ENCODE results near the gene LYPD6B.

Gene LYPD6B

DNA sequence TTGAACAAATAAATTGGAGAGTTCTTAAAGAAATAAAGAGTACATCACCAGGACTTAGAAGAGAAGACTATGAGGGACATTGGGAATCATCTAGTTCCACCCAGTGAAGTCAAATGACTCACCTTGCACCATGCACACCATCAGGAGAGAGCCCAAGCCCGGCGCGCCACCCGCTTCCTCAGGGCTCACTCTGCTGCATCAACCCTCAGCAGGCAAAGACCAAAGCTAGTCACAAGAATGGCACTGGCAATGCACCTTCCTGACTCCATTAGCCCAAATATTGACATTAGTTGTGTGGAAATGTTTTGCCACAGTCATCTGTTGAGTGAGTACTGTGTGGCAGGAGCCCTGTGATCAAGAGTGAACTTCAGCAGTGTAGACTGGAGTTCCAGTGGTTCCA, 7.1 kb upstream of the LYPD6B start:
- Histone ChIP-seq H2AFZ (ENCODE audit: low read length) (0 out of 2 replicates have a peak overlapping the region, but pooled peaks have one; percentile 43), H3K4me3 (ENCODE audit: low read length) (no peak overlapping the region), H3K4me1 (ENCODE audit: low read length) (peaks cover 12% of the 10 kb centered on the region), H3K4me2 (ENCODE audit: low read depth, low read length) (no peak overlapping the region), H3K27me3 (replicated peaks; ENCODE audit: insufficient read depth, low read length) (no peaks in the 10 kb centered on the region), H3K9ac (ENCODE audit: low read length) (no peak overlapping the region), H3K9me3 (replicated peaks; ENCODE audit: insufficient read depth, low read length) (no peaks in the 10 kb centered on the region), H3K9me2 (replicated peaks; ENCODE audit: insufficient read depth, low read length) (no peaks in the 10 kb centered on the region), H3F3A (ENCODE audit: insufficient read depth, low read length) (no peaks in the 10 kb centered on the region), H3K27ac (ENCODE audit: low read length) (no peak overlapping the region), H3K36me3 (replicated peaks; ENCODE audit: insufficient read depth, low read length) (no peaks in the 10 kb centered on the region), H4K20me1 (ENCODE audit: insufficient read depth, low read length) (no peaks in the 10 kb centered on the region), H3K79me2 (ENCODE audit: low read length) (no peaks in the 10 kb centered on the region)
- DNase-seq: no peak
- TF ChIP-seq, protein P1, sequence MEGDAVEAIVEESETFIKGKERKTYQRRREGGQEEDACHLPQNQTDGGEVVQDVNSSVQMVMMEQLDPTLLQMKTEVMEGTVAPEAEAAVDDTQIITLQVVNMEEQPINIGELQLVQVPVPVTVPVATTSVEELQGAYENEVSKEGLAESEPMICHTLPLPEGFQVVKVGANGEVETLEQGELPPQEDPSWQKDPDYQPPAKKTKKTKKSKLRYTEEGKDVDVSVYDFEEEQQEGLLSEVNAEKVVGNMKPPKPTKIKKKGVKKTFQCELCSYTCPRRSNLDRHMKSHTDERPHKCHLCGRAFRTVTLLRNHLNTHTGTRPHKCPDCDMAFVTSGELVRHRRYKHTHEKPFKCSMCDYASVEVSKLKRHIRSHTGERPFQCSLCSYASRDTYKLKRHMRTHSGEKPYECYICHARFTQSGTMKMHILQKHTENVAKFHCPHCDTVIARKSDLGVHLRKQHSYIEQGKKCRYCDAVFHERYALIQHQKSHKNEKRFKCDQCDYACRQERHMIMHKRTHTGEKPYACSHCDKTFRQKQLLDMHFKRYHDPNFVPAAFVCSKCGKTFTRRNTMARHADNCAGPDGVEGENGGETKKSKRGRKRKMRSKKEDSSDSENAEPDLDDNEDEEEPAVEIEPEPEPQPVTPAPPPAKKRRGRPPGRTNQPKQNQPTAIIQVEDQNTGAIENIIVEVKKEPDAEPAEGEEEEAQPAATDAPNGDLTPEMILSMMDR (IDR thresholded peaks at IDR 0.05; ENCODE audit: low read length): no peak
- no peak for TF ChIP-seq EZH2 (optimal IDR thresholded peaks at IDR 0.05; ENCODE audit: low read depth, low read length)
- TF ChIP-seq EZH2phosphoT487 (IDR thresholded peaks at IDR 0.05; ENCODE audit: low read length): no peak

DNA sequence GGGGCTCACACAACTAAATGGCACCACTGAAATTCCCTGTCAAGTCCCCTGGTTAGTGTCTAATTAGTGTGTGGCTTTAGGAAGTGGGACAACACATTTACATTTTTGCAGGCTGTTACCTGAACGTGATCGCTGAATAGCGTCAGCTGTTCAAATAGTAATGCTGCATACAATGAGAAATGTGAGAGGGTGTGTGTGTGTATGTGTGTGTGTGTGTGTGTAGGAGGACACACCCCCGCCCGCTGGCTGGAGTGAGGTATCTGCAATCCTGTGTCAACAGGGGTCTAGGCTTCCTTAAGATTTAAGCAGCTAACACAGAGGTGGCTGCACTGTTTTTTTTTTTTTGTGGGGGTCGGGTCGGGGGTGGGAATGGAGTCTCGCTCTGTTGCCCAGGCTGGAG, 4.8 kb upstream of the LYPD6B start:
- Histone ChIP-seq H3K4me1 (ENCODE audit: low read length) (peaks cover 12% of the 10 kb centered on the region), H4K20me1 (ENCODE audit: insufficient read depth, low read length) (no peaks in the 10 kb centered on the region), H3F3A (ENCODE audit: insufficient read depth, low read length) (no peaks in the 10 kb centered on the region), H3K36me3 (replicated peaks; ENCODE audit: insufficient read depth, low read length) (no peaks in the 10 kb centered on the region), H3K9me3 (replicated peaks; ENCODE audit: insufficient read depth, low read length) (no peaks in the 10 kb centered on the region), H2AFZ (ENCODE audit: low read length) (no peak overlapping the region), H3K4me2 (ENCODE audit: low read depth, low read length) (no peak overlapping the region), H3K27ac (ENCODE audit: low read length) (no peak overlapping the region), H3K27me3 (replicated peaks; ENCODE audit: insufficient read depth, low read length) (no peaks in the 10 kb centered on the region), H3K9me2 (replicated peaks; ENCODE audit: insufficient read depth, low read length) (no peaks in the 10 kb centered on the region), H3K4me3 (ENCODE audit: low read length) (no peak overlapping the region), H3K79me2 (ENCODE audit: low read length) (no peaks in the 10 kb centered on the region), H3K9ac (ENCODE audit: low read length) (no peak overlapping the region)
- no peak for DNase-seq
- no peak for TF ChIP-seq EZH2 (optimal IDR thresholded peaks at IDR 0.05; ENCODE audit: low read depth, low read length)
- TF ChIP-seq EZH2phosphoT487 (IDR thresholded peaks at IDR 0.05; ENCODE audit: low read length): no peak
- TF ChIP-seq, protein P1 (IDR thresholded peaks at IDR 0.05; ENCODE audit: low read length): no peak

DNA sequence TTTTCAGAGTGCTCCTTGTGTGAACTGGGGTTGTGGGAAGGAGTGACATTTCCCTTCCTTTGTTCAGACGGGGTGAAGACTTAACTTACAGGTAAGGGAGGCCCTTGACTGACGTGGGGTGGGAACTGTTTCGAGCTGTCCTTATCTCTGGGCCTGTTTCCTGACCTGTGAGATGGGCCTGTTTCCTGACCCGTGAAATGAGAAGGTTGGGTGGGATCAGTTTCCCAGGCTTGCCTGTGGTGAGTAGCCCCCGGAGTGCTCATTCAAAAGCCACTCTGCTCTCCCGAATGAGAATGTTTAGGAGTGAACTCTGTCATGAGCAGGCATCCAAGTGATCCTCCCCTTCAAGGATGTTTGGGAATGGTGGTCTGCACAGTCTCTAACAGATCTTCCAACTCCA, 4.1 kb upstream of the LYPD6B start:
- Histone ChIP-seq H3K79me2 (ENCODE audit: low read length) (no peaks in the 10 kb centered on the region), H3F3A (ENCODE audit: insufficient read depth, low read length) (peaks cover under 1% of the 10 kb centered on the region; the same call in 1 of the 2 replicates), H3K9ac (ENCODE audit: low read length) (no peak overlapping the region), H3K4me2 (ENCODE audit: low read depth, low read length) (no peak overlapping the region), H3K27ac (ENCODE audit: low read length) (no peak overlapping the region), H3K4me3 (ENCODE audit: low read length) (no peak overlapping the region), H2AFZ (ENCODE audit: low read length) (no peak overlapping the region), H3K27me3 (replicated peaks; ENCODE audit: insufficient read depth, low read length) (no peaks in the 10 kb centered on the region), H3K9me3 (replicated peaks; ENCODE audit: insufficient read depth, low read length) (no peaks in the 10 kb centered on the region), H3K9me2 (replicated peaks; ENCODE audit: insufficient read depth, low read length) (no peaks in the 10 kb centered on the region), H3K4me1 (ENCODE audit: low read length) (peaks cover 12% of the 10 kb centered on the region), H3K36me3 (replicated peaks; ENCODE audit: insufficient read depth, low read length) (no peaks in the 10 kb centered on the region), H4K20me1 (ENCODE audit: insufficient read depth, low read length) (no peaks in the 10 kb centered on the region)
- TF ChIP-seq, protein P1 (IDR thresholded peaks at IDR 0.05; ENCODE audit: low read length): no peak
- TF ChIP-seq EZH2phosphoT487 (IDR thresholded peaks at IDR 0.05; ENCODE audit: low read length) (no peak), EZH2 (optimal IDR thresholded peaks at IDR 0.05; ENCODE audit: low read depth, low read length) (no peak)
- no peak for DNase-seq
